Esophagus muscularis mucosa (tissue), 4 donors: ENCODE results near the gene PHLPP1.

Experiments
- EP300 ChIP-seq: sonication (generic); formaldehyde crosslinking; IDR thresholded peaks from one replicate; pipeline ENCODE4 v1.6.1; 2017; ENCODE audit warnings: antibody characterized with exemption
- POLR2A ChIP-seq: fragments of 450-650 bp; IDR thresholded peaks from one replicate; pipeline ENCODE4 v1.6.1; 2017; ENCODE audit warnings: antibody characterized with exemption, moderate library complexity, mild to moderate bottlenecking, low read depth
- POLR2AphosphoS5 ChIP-seq, 2 donors: sonication (generic); formaldehyde crosslinking; IDR thresholded peaks; one replicate each; pipeline ENCODE4 v1.6.1; 2017; ENCODE audit warnings: antibody characterized with exemption in 2 of 2
- TF ChIP-seq, protein P1 (sequence below), 3 experiments: fragments of 200-600 bp in 2 of 3; fragments of 450-650 bp in 1 of 3; sonication (generic) in 2 of 3; IDR thresholded peaks; one replicate each; pipeline ENCODE4 v1.5.1; 2017 to 2019; ENCODE audit warnings: antibody characterized with exemption in 3 of 3, mild to moderate bottlenecking in 2 of 3, moderate library complexity in 1 of 3

DNA sequence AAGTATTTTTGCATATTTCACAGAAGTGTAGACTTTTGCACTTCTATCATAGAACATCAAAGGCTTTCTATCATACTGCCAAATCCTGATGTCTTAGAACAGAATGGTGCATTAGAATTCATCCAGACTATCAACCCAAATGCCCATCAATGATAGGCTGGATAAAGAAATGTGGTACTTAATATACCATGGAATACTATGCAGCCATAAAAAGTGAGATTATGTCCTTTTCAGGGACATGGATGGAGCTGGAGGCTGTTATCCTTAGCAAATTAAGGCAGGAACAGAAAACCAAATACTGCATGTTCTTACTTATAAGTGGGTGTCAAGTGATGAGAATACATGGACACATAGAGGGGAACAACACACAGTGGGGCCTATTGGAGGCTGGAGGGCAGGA lies 150.2 kb downstream of the PHLPP1 start:
- TF ChIP-seq, protein P1, sequence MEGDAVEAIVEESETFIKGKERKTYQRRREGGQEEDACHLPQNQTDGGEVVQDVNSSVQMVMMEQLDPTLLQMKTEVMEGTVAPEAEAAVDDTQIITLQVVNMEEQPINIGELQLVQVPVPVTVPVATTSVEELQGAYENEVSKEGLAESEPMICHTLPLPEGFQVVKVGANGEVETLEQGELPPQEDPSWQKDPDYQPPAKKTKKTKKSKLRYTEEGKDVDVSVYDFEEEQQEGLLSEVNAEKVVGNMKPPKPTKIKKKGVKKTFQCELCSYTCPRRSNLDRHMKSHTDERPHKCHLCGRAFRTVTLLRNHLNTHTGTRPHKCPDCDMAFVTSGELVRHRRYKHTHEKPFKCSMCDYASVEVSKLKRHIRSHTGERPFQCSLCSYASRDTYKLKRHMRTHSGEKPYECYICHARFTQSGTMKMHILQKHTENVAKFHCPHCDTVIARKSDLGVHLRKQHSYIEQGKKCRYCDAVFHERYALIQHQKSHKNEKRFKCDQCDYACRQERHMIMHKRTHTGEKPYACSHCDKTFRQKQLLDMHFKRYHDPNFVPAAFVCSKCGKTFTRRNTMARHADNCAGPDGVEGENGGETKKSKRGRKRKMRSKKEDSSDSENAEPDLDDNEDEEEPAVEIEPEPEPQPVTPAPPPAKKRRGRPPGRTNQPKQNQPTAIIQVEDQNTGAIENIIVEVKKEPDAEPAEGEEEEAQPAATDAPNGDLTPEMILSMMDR (IDR thresholded peaks at IDR 0.05): no peak
- TF ChIP-seq EP300 (no peak), POLR2AphosphoS5 (IDR thresholded peaks at IDR 0.05) (no peak), POLR2A (no peak)
